ENCODE data around the gene RABGGTA.

The RABGGTA gene

DNA sequence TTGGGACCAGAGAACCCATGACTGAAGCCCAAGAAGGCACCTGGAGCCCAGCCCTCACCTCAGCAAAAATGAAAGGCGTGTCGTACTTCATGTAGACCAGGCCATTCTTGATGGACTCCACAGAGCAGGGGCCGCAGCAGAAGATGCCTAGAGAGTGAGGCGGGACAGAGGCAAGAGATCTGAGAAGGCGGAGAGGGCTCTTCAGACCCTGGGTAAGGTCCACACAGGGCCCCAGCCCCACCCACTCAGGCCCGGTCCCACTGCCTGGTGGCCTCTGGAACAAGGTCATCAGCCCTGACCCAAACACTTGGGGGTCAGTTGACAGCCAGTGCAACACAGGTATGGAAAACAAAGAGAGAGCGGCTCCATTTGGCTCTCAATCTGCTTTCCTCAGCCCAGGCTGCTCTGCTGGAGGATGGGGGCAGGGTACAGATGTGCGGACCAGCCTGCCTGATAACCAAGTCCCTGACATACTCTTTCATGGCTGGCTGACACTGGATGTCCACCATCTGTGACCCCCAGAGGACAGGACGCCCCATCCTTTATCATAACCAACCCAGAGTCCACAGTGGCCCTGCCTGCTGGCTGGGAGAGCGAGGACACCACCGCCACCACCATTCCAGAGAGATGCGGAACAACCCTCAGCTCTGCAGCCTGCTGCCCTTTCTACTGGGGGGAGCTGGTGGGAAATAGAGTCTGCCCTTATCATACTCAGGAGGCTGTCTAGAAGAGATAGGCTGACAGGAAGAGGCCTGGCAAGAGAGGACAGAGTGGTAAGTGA is 15.3 kb downstream of the RABGGTA start:
- TF ChIP-seq FOXP2 (optimal IDR thresholded peaks at IDR 0.05; ENCODE audit: borderline replicate concordance, extremely low read depth, extremely low read length, insufficient read depth) (no peak), TAF1 (IDR thresholded peaks at IDR 0.05; ENCODE audit: borderline replicate concordance, insufficient read depth, low read length) (no peak), SIN3A (IDR thresholded peaks at IDR 0.05; ENCODE audit: borderline replicate concordance, insufficient read depth, low read length) (no peak)

- TF ChIP-seq FOXP2 (optimal IDR thresholded peaks at IDR 0.05; ENCODE audit: borderline replicate concordance, extremely low read depth, extremely low read length, insufficient read depth) (no peak), POLR2AphosphoS5 (IDR thresholded peaks at IDR 0.05; ENCODE audit: low read depth, low read length) (no peak), REST (IDR thresholded peaks at IDR 0.05; ENCODE audit: insufficient read depth in 1 of 2, low read depth in 2 of 2, low read length in 2 of 2) (no peak), SIN3A (IDR thresholded peaks at IDR 0.05; ENCODE audit: borderline replicate concordance, insufficient read depth, low read length) (no peak), TAF1 (IDR thresholded peaks at IDR 0.05; ENCODE audit: borderline replicate concordance, insufficient read depth, low read length) (no peak)
Measured at GRCh38 chr14:24255438-24255837, 16.0 kb downstream of the RABGGTA start.

DNA sequence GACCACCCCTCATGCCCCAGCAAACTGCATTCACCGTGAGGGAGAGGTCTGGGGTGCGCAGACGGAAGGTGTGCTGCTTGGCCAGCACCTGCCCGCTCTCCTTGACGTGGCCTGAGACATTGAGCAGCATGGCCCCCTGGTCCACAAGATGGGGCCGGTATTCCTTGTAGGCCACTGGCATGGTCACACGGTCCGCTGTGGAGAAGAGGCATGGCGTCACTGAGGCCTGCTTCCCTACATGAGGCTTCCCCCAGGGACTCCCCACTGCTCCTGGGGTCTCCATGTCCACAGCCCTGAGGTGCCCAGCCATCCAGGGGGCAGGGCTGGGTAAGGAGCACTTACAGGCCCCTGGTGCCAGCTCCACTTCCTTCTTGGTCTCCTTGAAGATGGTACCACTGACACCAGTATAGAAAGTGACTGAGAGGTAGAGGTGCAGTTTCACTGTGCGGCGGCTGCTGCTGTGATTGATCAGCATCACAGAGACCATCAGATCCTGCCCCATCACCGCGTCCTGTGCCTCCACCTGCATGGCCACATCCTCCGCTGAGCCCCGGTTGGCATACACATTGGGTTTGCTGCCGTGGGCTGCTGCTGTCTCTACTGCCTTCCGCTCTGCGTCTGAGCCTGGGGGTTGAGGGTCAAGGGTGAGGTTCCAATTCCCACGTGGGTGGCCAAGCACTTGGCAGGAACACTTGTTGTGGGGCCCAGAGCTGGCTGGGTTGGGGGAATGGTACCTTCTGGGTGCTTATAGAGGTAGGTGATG is 16.6 kb downstream of the RABGGTA start:
- TF ChIP-seq TAF1 (IDR thresholded peaks at IDR 0.05; ENCODE audit: borderline replicate concordance, insufficient read depth, low read length), result no peak

GRCh38 chr14:24253936-24254335 is 17.5 kb downstream of the RABGGTA start:
- TF ChIP-seq SIN3A (IDR thresholded peaks at IDR 0.05; ENCODE audit: borderline replicate concordance, insufficient read depth, low read length) (no peak), POLR2AphosphoS5 (IDR thresholded peaks at IDR 0.05; ENCODE audit: low read depth, low read length) (no peak), TAF1 (IDR thresholded peaks at IDR 0.05; ENCODE audit: borderline replicate concordance, insufficient read depth, low read length) (no peak)

DNA sequence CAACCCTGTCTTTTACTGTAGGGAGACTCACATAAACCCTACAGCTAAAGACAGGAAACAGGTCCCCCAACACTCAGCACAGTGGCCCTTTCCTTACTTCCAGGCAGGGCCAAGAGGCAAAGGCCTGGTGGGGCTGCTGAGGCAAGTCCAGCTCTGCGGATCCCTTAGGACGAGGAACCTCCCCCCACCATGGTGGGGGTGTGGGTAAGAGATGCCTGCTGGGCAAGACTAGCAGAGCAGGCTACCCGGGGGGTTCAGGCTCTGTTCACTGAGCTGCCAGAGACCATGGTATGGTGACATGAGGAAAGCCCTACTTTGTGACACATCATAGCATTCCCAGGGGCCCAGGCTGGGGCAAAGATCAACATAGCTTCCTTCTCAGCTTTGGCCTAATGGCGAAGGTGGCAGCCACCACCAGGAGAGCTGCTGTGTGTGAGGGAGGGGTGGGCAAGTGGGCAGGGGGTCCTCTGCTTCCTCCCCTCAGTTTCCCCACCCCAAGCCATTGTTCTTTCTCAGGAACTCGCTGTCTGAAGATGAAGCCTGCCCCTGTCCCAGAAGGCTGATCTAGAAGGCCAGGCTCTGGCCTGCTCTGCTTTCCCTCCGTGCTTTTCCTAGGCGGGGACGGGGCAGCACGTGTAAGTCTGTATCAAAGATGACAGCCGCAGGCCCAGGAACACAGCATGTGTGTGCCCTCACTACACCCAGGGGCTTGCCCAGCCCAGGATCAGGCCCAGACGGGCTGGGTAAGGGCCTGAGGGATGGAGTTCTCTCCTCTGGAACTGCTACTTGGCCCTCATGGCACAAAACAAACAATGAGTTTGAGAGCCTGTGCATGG is 18.9 kb downstream of the RABGGTA start:
- TF ChIP-seq FOXP2 (optimal IDR thresholded peaks at IDR 0.05; ENCODE audit: borderline replicate concordance, extremely low read depth, extremely low read length, insufficient read depth), result no peak
- TF ChIP-seq TAF1 (IDR thresholded peaks at IDR 0.05; ENCODE audit: borderline replicate concordance, insufficient read depth, low read length), result no peak
- no peak for TF ChIP-seq REST (IDR thresholded peaks at IDR 0.05; ENCODE audit: insufficient read depth in 1 of 2, low read depth in 2 of 2, low read length in 2 of 2)
- TF ChIP-seq SIN3A (IDR thresholded peaks at IDR 0.05; ENCODE audit: borderline replicate concordance, insufficient read depth, low read length), result no peak
- TF ChIP-seq POLR2AphosphoS5 (IDR thresholded peaks at IDR 0.05; ENCODE audit: low read depth, low read length), result no peak

- TF ChIP-seq POLR2AphosphoS5 (IDR thresholded peaks at IDR 0.05; ENCODE audit: low read depth, low read length) (no peak), REST (IDR thresholded peaks at IDR 0.05; ENCODE audit: insufficient read depth in 1 of 2, low read depth in 2 of 2, low read length in 2 of 2) (no peak), FOXP2 (optimal IDR thresholded peaks at IDR 0.05; ENCODE audit: borderline replicate concordance, extremely low read depth, extremely low read length, insufficient read depth) (no peak), SIN3A (IDR thresholded peaks at IDR 0.05; ENCODE audit: borderline replicate concordance, insufficient read depth, low read length) (no peak), TAF1 (IDR thresholded peaks at IDR 0.05; ENCODE audit: borderline replicate concordance, insufficient read depth, low read length) (no peak)
Measured at GRCh38 chr14:24251880-24252288, 19.5 kb downstream of the RABGGTA start.

Measured in PFSK-1 (cell line).